Heart right ventricle (tissue), 16 donors: ENCODE measurements around the gene CRELD2. TPM values are rescaled to one million over a fixed set of nuclear protein-coding genes. Genes with fewer than 3 reads are reported as not detected.

ENCODE experiments used
- ATAC-seq, 8 donors: fragments of 200-7000 bp; cut with Tn5 transposase; one replicate each; pipeline ENCODE4 v1.9.1; 2020; ENCODE audit warnings: mild to moderate bottlenecking in 8 of 8, moderate library complexity in 8 of 8, moderate number of reproducible peaks in 1 of 8
- DNase-seq, 2 donors: peaks; one replicate each; pipeline ENCODE4 v3.0.0-alpha.2; 2020
- H3K27ac ChIP-seq, 10 donors: fragments of 200-600 bp; sonication (generic) in 2 of 10; one replicate each; pipeline versions ENCODE4 v1.5.0 to v1.8.0; 2020 to 2022; ENCODE audit warnings: mild to moderate bottlenecking in 3 of 10
- H3K27me3 ChIP-seq, 7 donors: fragments of 200-600 bp; one replicate each; pipeline ENCODE4 v1.8.0; 2021 to 2022; ENCODE audit warnings: mild to moderate bottlenecking in 2 of 7
- H3K36me3 ChIP-seq, 9 donors: fragments of 200-600 bp; sonication (generic) in 1 of 9; one replicate each; pipeline versions ENCODE4 v1.5.0 to v1.8.0; 2020 to 2022; ENCODE audit warnings: mild to moderate bottlenecking in 2 of 9
- H3K4me1 ChIP-seq, 9 donors: fragments of 200-600 bp; sonication (generic) in 1 of 9; one replicate each; pipeline versions ENCODE4 v1.5.0 to v1.8.0; 2020 to 2022; ENCODE audit warnings: mild to moderate bottlenecking in 4 of 9
- H3K4me3 ChIP-seq, 10 donors: fragments of 200-600 bp; sonication (generic) in 2 of 10; one replicate each; pipeline versions ENCODE4 v1.5.0 to v1.8.0; 2020 to 2022; ENCODE audit warnings: mild to moderate bottlenecking in 7 of 10, moderate library complexity in 2 of 10
- H3K9me3 ChIP-seq, 11 donors: fragments of 200-600 bp in 10 of 11; sonication (generic) in 2 of 11; one replicate each; pipeline versions ENCODE4 v1.5.0 to v1.8.0; 2013 to 2022; ENCODE audit warnings: mild to moderate bottlenecking in 2 of 11, control low read depth in 1 of 11, moderate library complexity in 1 of 11
- WGBS, 2 donors: extraction: QIAGEN DNeasy Blood & Tissue Kit; methylation state at CpG; one replicate each; pipeline ENCODE4 v1.1.7; 2013; ENCODE audit warnings: inconsistent platforms in 1 of 2; 5-methylcytosine and 5-hydroxymethylcytosine counted together
- intact Hi-C, 10 donors: fragments of 100-400 bp; cut with DNase I; formaldehyde crosslinking; loops; one replicate each; pipeline versions ENCODE4 v1.11.1 to v1.14.2; 2022
- polyA plus RNA-seq, 2 donors: library from polyadenylated mRNA; stranded (reverse); fragments of 200-250 nt; gene quantifications; one replicate each; pipeline ENCODE4 v1.2.3, GENCODE V29; 2013
- total RNA-seq, 10 donors: library from RNA; stranded (reverse); fragmentation: NEBNext Ultra II Directional in 3 of 10; extraction: Animal tissue kit (Norgen Biotek cat#: 25700) in 3 of 10; gene quantifications; one replicate each; pipeline versions ENCODE4 v1.2.1 to v1.2.4, GENCODE V29; 2021 to 2023
- TF ChIP-seq, protein P1 (sequence below), 9 donors: fragments of 200-600 bp; sonication (generic) in 2 of 9; IDR thresholded peaks; one replicate each; pipeline versions ENCODE4 v1.5.0 to v1.8.0; 2021 to 2022; ENCODE audit warnings: antibody characterized with exemption in 9 of 9, mild to moderate bottlenecking in 5 of 9, moderate library complexity in 1 of 9
- donor health status: Arrhythmogenic right ventricular cardiomyopathy.
- donor health status: ischemic (EF 13 %, LVEDD 7.1; RV severe dilation, severe dysfunction).
- donor health status: healthy with polysubstance abuse.
- donor health status: DM: no; HTN: yes; CAD: no.
- donor health status: DM: no; HTN: no; CAD: no.
- donor health status: ischemic (EF 25% LVEDD 6.9; RV normal size, moderate dysfunction).
- donor health status: ischemic (EF 25% LVEDD 5.7; RV mildly dilated, moderate dysfunction).
- donor health status: healthy.
- donor health status: DM: yes; HTN: yes; CAD: no.
- donor health status: Ischemic cardiomyopathy.
- donor health status: ischemic (EF 35%, LVEDD 5.7; RV mildly dilated, moderate dysfunction).
- donor health status: nonischemic (EF 11% LVEDD 7.7; RV severe dilation, severe dysfunction).
- donor health status: DM: yes; HTN: yes; CAD: no.
- donor health status: PGD.
- donor health status: ischemic (EF 29% LVEDD 5.4; RV normal size, mild dysfunction).
- donor health status: nonischemic (EF 23%, LVEDD 6.1; RV moderate dilation, normal function).

CRELD2 gene
- total and polyA plus RNA-seq, 12 donors, result 11.0 to 90.0 (median 19.2) TPM

DNA sequence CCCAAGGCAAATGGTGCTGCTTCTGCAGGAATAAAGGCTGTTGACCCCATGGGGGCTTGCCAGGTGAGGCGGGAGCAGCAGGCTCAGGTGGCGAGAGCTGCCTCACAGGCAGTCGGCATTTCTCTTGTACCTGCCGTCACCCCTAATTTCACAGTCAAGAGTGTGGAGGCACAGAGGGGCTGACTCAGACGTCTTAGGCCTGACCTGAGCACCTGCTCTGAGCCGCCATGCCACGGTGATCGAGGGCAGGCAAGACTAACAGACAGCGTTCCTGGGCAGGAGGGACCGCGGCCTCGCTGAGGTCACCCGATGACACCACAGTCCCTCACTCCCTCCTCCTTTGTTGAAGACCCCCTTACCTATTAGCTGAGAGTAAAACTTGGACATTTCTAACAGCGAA is 5.4 kb upstream of the CRELD2 start:
- Histone ChIP-seq H3K4me3 (no peak overlapping the region), H3K4me1 (peaks cover 3 to 14% (median 9%) of the 10 kb centered on the region in 9 donors), H3K27me3 (no peaks in the 10 kb centered on the region), H3K36me3 (peaks cover 0 to 62% (median 23%) of the 10 kb centered on the region in 9 donors), H3K9me3 (no peaks in the 10 kb centered on the region), H3K27ac (no peak overlapping the region)
- intact Hi-C loops, result loop anchor here in 5 of 10 donors (5.0 to 10.0 kb wide), 4 partner anchors 51 to 148 kb away; no protein-coding TSS in a partner anchor
- WGBS, 2 donors, result 96 to 97% methylated on average over 14 of the region's 14 CpGs
- DNase-seq (no peak), ATAC-seq (no peak)
- TF ChIP-seq, protein P1, sequence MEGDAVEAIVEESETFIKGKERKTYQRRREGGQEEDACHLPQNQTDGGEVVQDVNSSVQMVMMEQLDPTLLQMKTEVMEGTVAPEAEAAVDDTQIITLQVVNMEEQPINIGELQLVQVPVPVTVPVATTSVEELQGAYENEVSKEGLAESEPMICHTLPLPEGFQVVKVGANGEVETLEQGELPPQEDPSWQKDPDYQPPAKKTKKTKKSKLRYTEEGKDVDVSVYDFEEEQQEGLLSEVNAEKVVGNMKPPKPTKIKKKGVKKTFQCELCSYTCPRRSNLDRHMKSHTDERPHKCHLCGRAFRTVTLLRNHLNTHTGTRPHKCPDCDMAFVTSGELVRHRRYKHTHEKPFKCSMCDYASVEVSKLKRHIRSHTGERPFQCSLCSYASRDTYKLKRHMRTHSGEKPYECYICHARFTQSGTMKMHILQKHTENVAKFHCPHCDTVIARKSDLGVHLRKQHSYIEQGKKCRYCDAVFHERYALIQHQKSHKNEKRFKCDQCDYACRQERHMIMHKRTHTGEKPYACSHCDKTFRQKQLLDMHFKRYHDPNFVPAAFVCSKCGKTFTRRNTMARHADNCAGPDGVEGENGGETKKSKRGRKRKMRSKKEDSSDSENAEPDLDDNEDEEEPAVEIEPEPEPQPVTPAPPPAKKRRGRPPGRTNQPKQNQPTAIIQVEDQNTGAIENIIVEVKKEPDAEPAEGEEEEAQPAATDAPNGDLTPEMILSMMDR (IDR thresholded peaks at IDR 0.05), result no peak

DNA sequence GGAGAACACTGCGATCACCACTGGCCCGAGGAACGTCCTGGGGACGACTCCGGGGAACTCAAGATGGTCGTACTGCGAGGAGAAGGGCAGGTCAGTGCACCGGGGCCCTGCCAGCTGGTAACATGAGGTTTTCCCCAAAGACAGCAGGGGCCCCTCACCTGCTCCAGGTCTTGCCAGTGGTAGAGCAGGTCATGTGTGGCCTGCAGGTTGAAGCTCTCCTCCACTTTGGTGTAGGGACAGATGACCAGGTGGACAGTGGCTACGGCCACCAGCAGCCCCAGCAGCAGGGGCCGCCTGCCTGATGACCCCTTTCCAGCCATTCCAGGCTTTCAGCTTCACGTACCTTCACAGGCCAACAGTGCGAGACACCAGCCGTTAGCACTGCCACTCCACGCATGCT is 5.0 kb upstream of the CRELD2 start:
- TF ChIP-seq, protein P1 (IDR thresholded peaks at IDR 0.05), result no peak
- no peak overlapping the region for H3K4me3 ChIP-seq
- no peaks in the 10 kb centered on the region for H3K9me3 ChIP-seq
- no peak for DNase-seq
- no peak overlapping the region for H3K27ac ChIP-seq
- 95 to 96% methylated on average over 14 of the region's 14 CpGs for WGBS, 2 donors
- intact Hi-C loops, result loop anchor here in 5 of 10 donors (5.0 to 10.0 kb wide), 4 partner anchors 51 to 149 kb away; no protein-coding TSS in a partner anchor
- no peaks in the 10 kb centered on the region for H3K27me3 ChIP-seq
- H3K36me3 ChIP-seq, result peaks cover 0 to 58% (median 23%) of the 10 kb centered on the region in 9 donors
- no peak for ATAC-seq
- peaks cover 3 to 14% (median 9%) of the 10 kb centered on the region in 9 donors for H3K4me1 ChIP-seq

DNA sequence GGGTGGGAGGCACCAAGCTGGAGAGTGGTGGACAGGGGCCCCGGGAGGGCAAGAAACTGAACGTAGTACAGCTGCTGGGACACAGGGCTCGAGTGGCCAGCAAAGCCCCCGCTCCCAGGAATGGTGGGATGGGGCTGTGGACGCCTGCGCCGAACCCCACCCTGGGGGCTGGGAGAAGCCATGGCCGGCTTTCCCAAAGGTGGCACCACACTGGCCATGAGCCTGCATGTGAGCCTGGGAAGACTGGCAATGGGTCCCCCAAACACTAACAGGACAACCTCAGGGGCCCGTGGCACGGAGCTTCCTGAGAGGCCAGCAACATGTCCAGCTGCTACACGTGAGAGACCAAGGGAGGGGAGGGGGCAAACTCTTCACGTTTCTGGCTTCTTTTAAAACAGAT is 4.2 kb upstream of the CRELD2 start:
- H3K36me3 ChIP-seq, result peaks cover 0 to 50% (median 15%) of the 10 kb centered on the region in 9 donors
- no peak for DNase-seq
- H3K9me3 ChIP-seq, result no peaks in the 10 kb centered on the region
- H3K4me3 ChIP-seq, result no peak overlapping the region
- 89 to 92% methylated on average over 12 of the region's 12 CpGs for WGBS, 2 donors
- H3K4me1 ChIP-seq, result peaks cover 6 to 20% (median 13%) of the 10 kb centered on the region in 9 donors
- H3K27me3 ChIP-seq, result no peaks in the 10 kb centered on the region
- intact Hi-C loops, result loop anchor here in 5 of 10 donors (5.0 to 10.0 kb wide), 4 partner anchors 52 to 149 kb away; no protein-coding TSS in a partner anchor
- no peak for ATAC-seq
- TF ChIP-seq, protein P1 (IDR thresholded peaks at IDR 0.05), result no peak
- H3K27ac ChIP-seq, result no peak overlapping the region

DNA sequence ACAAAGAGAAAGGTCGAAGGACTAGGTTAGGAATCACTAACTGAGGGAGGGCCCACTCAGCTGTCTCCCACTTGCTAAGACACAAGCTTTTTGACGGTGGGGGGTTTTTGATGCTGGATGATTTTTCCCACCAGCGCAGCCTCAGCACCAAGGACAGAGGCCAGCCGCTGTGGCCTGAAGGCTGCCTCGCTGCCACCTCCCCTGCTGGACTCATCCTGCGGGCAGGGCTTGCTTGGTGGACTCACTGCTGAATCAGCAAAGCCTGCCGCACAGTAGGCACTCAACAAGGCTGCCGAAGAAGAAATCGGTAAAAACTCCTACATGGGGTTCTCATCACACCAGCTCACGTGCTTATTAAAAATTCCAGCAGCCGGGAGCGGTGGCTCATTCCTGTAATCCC is 2.8 kb upstream of the CRELD2 start:
- Histone ChIP-seq H3K27me3 (no peaks in the 10 kb centered on the region), H3K9me3 (no peaks in the 10 kb centered on the region), H3K4me3 (no peak overlapping the region), H3K27ac (no peak overlapping the region), H3K4me1 (peaks cover 8 to 25% (median 20%) of the 10 kb centered on the region in 9 donors), H3K36me3 (peaks cover 0 to 46% (median 11%) of the 10 kb centered on the region in 9 donors)
- DNase-seq (no peak), ATAC-seq (no peak)
- 89 to 90% methylated on average over 12 of the region's 12 CpGs for WGBS, 2 donors
- intact Hi-C loops, result loop anchor here in 8 of 10 donors (5.0 to 10.0 kb wide), 6 partner anchors 58 to 151 kb away; no protein-coding TSS in a partner anchor
- TF ChIP-seq, protein P1 (IDR thresholded peaks at IDR 0.05), result no peak
